Progenitor cell of endocrine pancreas (in vitro differentiated cells): ENCODE data around the gene RUFY3. TPM values are rescaled to one million over a fixed set of nuclear protein-coding genes. Genes with fewer than 3 reads are reported as not detected.

Experiments used
- DNase-seq: peaks from one replicate; pipeline ENCODE4 v3.0.0; 2021; ENCODE audit warnings: low spot score; ENCODE audit not compliant: unreplicated experiment
- H3K27ac Mint-ChIP-seq: 2 replicates; pipeline ENCODE4 v1.8.0; 2021; ENCODE audit warnings: mild to moderate bottlenecking, moderate library complexity, mixed read lengths
- H3K27me3 Mint-ChIP-seq: 2 replicates; pipeline ENCODE4 v1.8.0; 2021; ENCODE audit warnings: mixed read lengths
- H3K36me3 Mint-ChIP-seq: 2 replicates; pipeline ENCODE4 v1.8.0; 2022; ENCODE audit warnings: mixed read lengths; ENCODE audit not compliant: insufficient read depth
- H3K4me1 Mint-ChIP-seq: 2 replicates; pipeline ENCODE4 v1.8.0; 2021; ENCODE audit warnings: low read depth, mixed read lengths
- H3K4me3 Mint-ChIP-seq: 2 replicates; pipeline ENCODE4 v1.8.0; 2021; ENCODE audit warnings: low read depth, mild to moderate bottlenecking, moderate library complexity, mixed read lengths
- H3K9me3 Mint-ChIP-seq: 2 replicates; pipeline ENCODE4 v1.8.0; 2021; ENCODE audit warnings: low read depth, mixed read lengths
- CTCF ChIP-seq: fragments of 200-600 bp; sonication (generic); IDR thresholded peaks from one replicate; pipeline ENCODE4 v1.5.0; 2021; ENCODE audit warnings: antibody characterized with exemption, mild to moderate bottlenecking; ENCODE audit not compliant: unreplicated experiment
- total RNA-seq: library from RNA; stranded (reverse); gene quantifications from 2 replicates; pipeline ENCODE4 v1.2.1, GENCODE V29; 2021

Gene RUFY3
- total RNA-seq, 1 donor from 2014 or later = 103 TPM

GRCh38 chr4:70816894-70817293 lies 95.1 kb downstream of the RUFY3 start:
- H3K27ac Mint-ChIP-seq = no peak overlapping the region
- H3K9me3 Mint-ChIP-seq = no peaks in the 10 kb centered on the region
- no peak for DNase-seq
- no peak for TF ChIP-seq CTCF
- no peaks in the 10 kb centered on the region for H3K27me3 Mint-ChIP-seq
- H3K36me3 Mint-ChIP-seq = peaks cover 17% of the 10 kb centered on the region
- peaks cover 2% of the 10 kb centered on the region for H3K4me1 Mint-ChIP-seq
- no peak overlapping the region for H3K4me3 Mint-ChIP-seq

- peaks cover 23% of the 10 kb centered on the region for H3K36me3 Mint-ChIP-seq
- peak overlapping the region; percentile 46 for H3K27ac Mint-ChIP-seq
- peaks cover 2% of the 10 kb centered on the region for H3K4me1 Mint-ChIP-seq
- no peak overlapping the region for H3K4me3 Mint-ChIP-seq
- H3K9me3 Mint-ChIP-seq = no peaks in the 10 kb centered on the region
- H3K27me3 Mint-ChIP-seq = no peaks in the 10 kb centered on the region
- DNase-seq = no peak
- no peak for TF ChIP-seq CTCF
Measured at GRCh38 chr4:70818173-70818855, 96.5 kb downstream of the RUFY3 start.

- Mint-ChIP-seq H3K4me3 (no peak overlapping the region), H3K36me3 (peaks cover 23% of the 10 kb centered on the region), H3K9me3 (no peaks in the 10 kb centered on the region), H3K4me1 (peaks cover 2% of the 10 kb centered on the region), H3K27ac (peak overlapping the region; percentile 46), H3K27me3 (no peaks in the 10 kb centered on the region)
- no peak for TF ChIP-seq CTCF
- DNase-seq = no peak
Measured at GRCh38 chr4:70818921-70819320, 97.2 kb downstream of the RUFY3 start.

- no peaks in the 10 kb centered on the region for H3K27me3 Mint-ChIP-seq
Measured at GRCh38 chr4:70829015-70829414, 107.3 kb downstream of the RUFY3 start.

GRCh38 chr4:70829492-70829891 lies 107.7 kb downstream of the RUFY3 start:
- no peak for TF ChIP-seq CTCF
- H3K9me3 Mint-ChIP-seq = no peaks in the 10 kb centered on the region
- H3K4me3 Mint-ChIP-seq = no peak overlapping the region
- no peaks in the 10 kb centered on the region for H3K4me1 Mint-ChIP-seq
- H3K36me3 Mint-ChIP-seq = peaks cover 42% of the 10 kb centered on the region
- DNase-seq = no peak
- no peak overlapping the region for H3K27ac Mint-ChIP-seq
- no peaks in the 10 kb centered on the region for H3K27me3 Mint-ChIP-seq

More at GRCh38 chr4:70829015-70829414, 107.3 kb downstream of the RUFY3 start:
- no peak for TF ChIP-seq CTCF
- no peak for DNase-seq
- H3K4me1 Mint-ChIP-seq = no peaks in the 10 kb centered on the region
- H3K27ac Mint-ChIP-seq = no peak overlapping the region
- H3K9me3 Mint-ChIP-seq = no peaks in the 10 kb centered on the region
- peaks cover 44% of the 10 kb centered on the region for H3K36me3 Mint-ChIP-seq
- no peak overlapping the region for H3K4me3 Mint-ChIP-seq
